Lung microvascular endothelial cell (primary cell): ENCODE results near the gene LYRM9. TPM values are rescaled to one million over a fixed set of nuclear protein-coding genes. Genes with fewer than 3 reads are reported as not detected.
"Not testable (repeated sequence)": the region's sequence is repeated elsewhere in the genome, so short reads cannot be mapped to it uniquely, and the experiment has no call there.

ENCODE experiments used
- DNase-seq, 2 donors: peaks; one replicate each; pipeline versions ENCODE4 v3.0.0 to v3.0.0-alpha.2; 2010; ENCODE audit warnings: low read depth in 2 of 2
- total RNA-seq: library from RNA; depleted of rRNA; stranded (reverse); fragments of >200 nt; gene quantifications from 2 replicates; pipeline ENCODE4 v1.2.1, GENCODE V29; 2014

LYRM9 gene
- total RNA-seq, 1 donor from 2014 or later: 1.8 TPM

DNA sequence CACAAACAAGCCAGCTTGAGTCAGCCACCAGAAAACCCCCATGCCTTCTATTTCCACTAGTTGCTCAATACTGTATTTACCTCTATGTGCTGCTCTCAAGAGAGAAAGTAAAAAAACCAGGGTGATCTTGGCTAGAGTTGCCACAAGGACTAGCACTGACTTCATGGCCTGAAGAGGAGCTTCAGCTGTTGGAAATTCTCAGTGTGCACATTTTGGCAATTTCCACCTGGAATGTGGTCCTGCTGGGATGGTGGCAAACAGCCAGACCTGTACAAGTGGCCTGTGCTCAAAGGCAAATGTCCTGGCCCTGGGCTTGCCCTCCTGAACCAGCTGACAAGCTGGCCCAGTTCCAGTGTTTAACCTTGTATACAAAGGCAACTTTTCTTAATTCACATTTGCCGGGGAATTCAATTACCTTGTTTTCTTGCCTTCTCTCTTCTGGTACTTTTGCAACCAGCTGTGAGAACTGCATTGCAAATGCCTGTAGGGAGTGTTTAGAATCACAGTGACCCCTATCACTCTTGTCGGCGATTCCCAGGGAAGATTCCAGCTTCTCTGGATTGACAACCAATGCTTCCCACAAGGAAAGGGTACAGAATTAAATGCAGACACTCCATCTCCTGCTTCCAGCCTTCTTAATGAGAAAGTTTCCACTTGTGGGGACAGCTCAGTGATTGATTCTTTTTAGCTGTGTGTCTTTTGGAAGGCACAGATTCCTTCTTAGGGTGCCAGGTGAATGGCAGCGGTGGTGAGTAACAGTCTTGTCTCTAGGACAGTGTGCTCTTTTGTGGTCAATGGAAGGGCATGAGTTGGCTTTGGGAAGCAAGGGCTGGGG, 53.4 kb downstream of the LYRM9 start:
- not testable (repeated sequence) for DNase-seq

DNA sequence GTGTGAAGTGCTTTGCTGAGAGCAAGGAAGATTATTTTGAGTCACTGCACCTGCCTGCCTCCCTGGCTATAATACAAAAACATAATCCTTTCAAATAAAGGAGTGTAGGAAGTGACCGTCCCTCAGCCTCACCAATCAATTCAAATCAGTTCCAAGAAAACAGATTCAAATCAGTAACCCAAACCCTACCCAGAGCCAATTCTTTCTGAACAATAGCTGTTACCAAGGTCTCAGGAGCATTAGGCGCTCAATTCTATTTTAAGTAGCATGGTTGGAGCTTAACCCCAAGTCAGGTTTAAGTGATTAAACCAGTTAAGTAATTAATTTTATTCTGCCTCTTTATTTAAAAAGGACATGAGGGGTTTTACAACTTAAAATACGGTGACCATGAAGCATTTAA, 54.6 kb downstream of the LYRM9 start:
- not testable (repeated sequence) for DNase-seq

DNA sequence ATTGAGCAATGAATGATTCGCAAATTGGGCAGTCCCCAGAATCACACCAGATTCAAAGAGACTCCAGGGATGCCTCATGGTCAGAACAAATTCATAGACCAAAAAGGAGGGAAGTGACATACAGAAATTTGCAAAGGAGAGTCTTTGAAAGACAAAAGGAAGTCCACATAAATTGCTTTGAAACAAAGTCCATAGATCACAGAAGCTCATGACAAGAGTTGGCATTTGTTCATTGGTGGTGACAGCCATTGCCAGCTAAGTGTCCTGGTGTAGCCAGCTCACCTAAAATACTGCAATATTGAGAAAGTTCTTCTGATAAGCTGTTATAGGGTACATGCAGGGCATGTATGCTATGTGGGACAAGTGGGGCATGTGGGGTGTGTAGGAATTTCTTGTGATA, 55.4 kb downstream of the LYRM9 start:
- DNase-seq: not testable (repeated sequence)

- no peak for DNase-seq
Measured at GRCh38 chr17:27836651-27837050, 56.5 kb downstream of the LYRM9 start.

GRCh38 chr17:27834571-27834970, 58.6 kb downstream of the LYRM9 start:
- DNase-seq: no peak

DNA sequence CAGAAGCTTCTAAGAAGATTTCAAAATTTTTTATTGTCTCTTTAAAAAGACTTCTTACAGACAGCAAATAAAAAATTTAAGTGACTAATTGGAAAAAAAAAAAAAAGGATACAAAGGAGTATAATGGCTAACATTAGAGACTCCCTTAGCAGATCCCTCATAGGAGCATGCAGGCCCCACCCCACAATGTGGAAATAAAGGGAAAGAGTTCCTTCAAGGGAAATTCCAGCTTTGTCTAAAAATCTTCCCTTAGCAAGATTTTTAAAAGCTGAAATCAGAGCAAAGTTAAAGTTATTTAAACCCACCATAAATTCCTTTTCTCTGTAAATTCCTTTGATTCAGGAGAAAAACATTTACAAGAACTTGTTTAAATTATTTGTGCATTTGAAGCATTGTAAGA, 60.3 kb downstream of the LYRM9 start:
- no peak for DNase-seq

DNA sequence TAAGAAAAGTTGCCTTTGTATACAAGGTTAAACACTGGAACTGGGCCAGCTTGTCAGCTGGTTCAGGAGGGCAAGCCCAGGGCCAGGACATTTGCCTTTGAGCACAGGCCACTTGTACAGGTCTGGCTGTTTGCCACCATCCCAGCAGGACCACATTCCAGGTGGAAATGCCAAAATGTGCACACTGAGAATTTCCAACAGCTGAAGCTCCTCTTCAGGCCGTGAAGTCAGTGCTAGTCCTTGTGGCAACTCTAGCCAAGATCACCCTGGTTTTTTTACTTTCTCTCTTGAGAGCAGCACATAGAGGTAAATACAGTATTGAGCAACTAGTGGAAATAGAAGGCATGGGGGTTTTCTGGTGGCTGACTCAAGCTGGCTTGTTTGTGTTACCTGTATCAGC, 63.3 kb downstream of the LYRM9 start:
- not testable (repeated sequence) for DNase-seq

DNA sequence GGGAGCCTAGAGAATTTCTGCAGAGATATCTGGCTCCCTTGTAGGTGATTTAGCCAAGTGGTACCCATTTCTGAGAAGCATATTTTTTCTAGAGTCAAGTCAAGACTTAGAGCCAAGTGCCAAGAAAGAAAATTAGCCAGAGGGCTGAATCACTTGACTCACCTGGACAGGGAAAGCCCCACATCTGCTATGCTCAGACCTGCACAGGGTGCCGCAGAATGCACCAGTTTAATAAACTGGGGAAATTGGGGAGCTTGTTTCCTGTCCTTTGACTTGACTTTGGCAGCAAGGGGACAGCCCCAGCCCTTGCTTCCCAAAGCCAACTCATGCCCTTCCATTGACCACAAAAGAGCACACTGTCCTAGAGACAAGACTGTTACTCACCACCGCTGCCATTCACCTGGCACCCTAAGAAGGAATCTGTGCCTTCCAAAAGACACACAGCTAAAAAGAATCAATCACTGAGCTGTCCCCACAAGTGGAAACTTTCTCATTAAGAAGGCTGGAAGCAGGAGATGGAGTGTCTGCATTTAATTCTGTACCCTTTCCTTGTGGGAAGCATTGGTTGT, 63.9 kb downstream of the LYRM9 start:
- not testable (repeated sequence) for DNase-seq

Other genes starting within 250 kb of the LYRM9 start
- 0.20 and 0.22 TPM in 2 replicates for gene NOS2, start 92.8 kb downstream of the LYRM9 start, total RNA-seq
- 24.6 and 31.9 TPM in 2 replicates for gene NLK, start 149.3 kb upstream of the LYRM9 start, total RNA-seq